ENCODE data around the gene PPP1R2C.

The PPP1R2C gene

GRCh38 chrX:42778096-42778495 is at the start of gene PPP1R2C:
Gene PPP1R2C (minus strand): TSS chrX:42778163. CDS start chrX:42778079, 84 bp downstream.
- DNase-seq = no peak

- DNase-seq = no peak
These were observed 47.2 kb upstream of the PPP1R2C start for GRCh38 chrX:42825201-42825600.

- no peak for DNase-seq
These were observed 46.6 kb upstream of the PPP1R2C start for GRCh38 chrX:42824541-42824940.

DNA sequence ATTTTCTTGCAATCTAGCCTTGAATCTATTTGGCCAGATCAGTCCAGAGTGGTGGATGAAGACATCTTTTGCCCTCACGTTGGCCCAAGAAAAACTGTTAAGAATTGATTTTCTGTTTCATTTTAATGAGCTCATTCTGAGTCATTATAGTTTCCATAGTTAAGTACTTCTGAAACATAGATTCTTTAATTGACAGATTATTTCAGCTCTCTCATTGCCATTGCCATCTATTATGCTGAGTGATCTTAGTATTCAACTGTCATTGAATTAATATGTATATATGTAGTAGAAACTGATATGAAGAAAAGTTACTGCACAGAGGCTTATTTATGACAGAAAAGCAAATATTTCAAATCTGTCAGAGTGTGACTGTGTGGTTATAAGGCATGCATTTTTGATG is 45.5 kb upstream of the PPP1R2C start:
- no peak for DNase-seq

DNA sequence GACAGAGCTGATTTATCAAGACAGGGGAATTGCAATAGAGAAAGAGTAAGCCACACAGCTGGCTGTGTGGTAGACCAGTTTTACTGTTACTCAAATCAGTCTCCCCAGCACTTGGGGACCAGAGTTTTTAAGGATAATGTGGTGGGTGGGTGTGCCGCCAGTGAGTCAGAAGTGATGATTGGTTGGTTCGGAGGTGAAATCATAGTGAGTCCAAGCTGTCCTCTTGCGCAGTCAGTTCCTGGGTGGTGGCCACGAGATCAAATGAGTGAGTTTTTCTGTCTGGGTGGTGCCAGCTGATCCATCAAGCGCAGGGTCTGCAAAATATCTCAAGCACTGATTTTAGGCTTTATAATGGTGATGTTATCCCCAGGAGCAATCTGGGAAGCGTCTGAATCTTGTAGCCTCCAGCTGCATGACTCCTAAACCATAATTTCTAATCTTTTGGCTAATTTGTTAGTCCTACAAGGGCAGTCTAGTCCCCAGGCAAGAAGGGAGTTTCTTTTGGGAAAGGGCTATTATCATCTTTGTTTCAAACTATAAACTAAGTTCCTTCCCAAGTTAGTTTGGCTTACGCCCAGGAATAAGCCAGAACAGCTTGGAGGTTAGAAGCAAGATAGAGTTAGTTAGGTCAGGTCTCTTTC is 44.0 kb upstream of the PPP1R2C start:
- DNase-seq = no peak

DNA sequence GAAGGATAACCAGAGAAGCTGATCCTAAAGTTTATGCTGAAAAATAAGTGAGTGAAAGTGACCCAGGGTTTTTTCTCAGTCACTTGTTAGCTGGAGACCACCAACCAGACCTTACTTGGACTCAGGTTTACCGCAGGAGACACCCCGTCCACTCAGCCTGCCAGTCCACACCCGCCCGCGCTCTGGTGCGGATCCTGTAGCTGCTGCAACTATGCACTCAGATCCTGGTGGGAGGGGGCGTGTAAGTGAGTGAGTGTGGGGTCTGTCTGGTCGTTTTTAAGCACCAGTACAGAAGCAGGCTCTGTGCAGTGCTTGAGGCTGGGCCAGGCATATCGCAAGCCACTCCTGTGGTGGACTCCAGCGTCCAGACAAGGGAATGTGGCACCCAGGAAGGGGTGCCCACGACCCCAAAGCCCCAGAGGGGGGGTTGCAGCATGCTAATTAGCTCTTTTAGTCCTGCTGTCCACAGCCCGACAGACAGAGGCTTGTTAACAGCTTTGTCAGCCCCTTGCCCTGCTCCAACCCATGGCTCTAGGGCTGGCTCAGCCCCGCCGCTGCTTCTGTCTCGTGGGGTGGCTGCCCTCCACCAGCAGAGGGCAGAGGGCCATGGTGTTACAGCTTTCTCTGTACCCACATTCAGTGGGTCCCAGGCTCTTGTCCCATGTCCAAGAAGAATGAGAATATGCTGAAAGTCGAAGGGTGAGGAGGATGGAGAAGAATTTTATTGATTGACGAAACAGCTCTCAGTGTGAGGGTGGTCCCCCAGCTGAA is 40.4 kb upstream of the PPP1R2C start:
- peak; percentile 3 for DNase-seq

- DNase-seq = no peak
These were observed 31.6 kb upstream of the PPP1R2C start for GRCh38 chrX:42809569-42809968.

GRCh38 chrX:42807393-42807792 is 29.4 kb upstream of the PPP1R2C start:
- no peak for DNase-seq

DNA sequence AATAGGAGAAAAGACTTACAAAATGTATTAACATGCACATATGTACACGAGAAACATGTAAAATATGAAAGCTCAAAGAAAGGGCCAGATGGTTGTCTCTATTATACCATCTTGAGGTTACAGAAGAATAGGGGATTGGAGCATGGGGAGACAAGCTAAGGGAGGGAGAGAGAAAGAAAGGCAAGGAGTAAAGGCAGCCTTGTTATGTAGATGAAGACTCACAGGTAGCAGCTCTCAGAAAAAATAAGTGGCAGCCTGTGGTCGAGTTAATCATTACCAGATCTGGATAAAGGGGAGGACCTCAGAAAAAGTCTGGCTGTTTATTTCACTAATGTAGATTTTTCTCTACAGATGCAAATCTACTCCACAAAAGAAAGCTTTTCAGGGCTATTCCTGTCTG is 26.6 kb upstream of the PPP1R2C start:
- no peak for DNase-seq

- DNase-seq = no peak
These were observed 25.4 kb upstream of the PPP1R2C start for GRCh38 chrX:42803320-42803719.

DNA sequence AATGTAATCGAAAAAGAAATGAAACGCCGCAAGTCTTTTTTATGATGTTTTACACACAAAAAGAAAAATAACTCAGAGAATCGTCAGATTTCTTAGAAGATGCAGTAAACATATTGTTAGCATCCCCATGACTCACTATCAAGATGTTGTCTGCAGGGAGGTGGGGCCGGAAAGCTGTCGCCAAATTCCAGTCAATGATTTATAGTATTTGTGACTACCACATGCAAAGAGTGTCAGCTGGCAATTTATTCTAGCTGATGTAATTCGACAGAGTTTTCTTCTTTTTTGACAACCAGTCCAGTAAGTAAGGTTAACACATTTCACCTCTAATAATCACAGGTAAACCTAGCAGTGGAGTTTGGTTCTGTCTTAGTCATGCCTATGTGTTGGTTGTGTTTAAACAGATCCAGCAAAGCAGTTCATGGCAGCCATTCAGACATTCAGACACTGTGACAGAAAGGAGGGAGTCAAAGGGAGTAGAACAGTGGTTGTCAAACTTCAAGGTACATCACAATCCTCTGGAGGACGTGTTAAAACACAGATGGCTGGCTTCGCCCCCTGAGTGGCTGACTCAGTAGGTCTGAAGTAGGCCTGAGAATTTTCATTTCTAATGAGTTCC is 19.8 kb upstream of the PPP1R2C start:
- DNase-seq = no peak

GRCh38 chrX:42783451-42783850 is 5.5 kb upstream of the PPP1R2C start:
- DNase-seq = no peak

GRCh38 chrX:42776195-42776594 is 1.8 kb downstream of the PPP1R2C start:
- no peak for DNase-seq

GRCh38 chrX:42772874-42773273 is 5.1 kb downstream of the PPP1R2C start:
- no peak for DNase-seq

DNA sequence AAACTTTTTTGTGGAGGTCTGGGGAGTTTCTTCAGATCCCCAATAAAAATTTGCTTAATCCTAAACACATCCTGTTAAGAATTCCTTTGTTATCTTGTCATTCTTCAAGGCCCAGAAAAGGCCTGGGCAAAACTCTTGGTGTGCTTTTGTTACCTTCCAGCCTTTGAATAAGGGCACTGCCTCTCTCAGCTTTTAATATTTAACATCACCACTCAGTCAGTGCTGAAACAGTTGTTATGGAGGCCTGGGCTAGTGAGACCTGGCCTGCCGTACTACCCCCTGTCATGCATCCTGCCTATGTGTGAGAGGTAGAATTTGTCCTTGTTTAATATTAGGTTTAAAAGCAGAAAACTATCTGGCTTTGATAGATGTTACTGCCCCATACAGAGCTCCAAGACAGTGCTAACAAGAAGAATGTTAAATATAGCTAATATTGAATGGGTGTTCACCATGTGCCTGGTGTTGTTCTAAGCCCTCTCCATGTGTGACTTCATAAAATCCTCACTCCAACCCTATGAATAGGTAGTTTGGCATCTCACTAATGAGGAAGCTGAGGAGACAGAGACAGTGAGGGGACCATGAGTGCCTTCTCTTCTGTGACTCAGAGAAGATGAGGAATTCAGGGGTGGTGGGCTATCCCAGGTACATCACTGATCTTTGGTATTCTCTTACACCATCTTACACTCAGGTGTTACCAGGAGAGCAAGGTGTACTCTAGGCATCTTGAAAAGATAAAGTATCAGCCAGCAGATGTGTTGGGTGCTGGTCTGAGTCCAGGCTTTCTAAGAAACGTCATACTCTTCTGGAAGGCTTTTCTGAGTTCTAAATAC is 6.2 kb downstream of the PPP1R2C start:
- DNase-seq = no peak

DNA sequence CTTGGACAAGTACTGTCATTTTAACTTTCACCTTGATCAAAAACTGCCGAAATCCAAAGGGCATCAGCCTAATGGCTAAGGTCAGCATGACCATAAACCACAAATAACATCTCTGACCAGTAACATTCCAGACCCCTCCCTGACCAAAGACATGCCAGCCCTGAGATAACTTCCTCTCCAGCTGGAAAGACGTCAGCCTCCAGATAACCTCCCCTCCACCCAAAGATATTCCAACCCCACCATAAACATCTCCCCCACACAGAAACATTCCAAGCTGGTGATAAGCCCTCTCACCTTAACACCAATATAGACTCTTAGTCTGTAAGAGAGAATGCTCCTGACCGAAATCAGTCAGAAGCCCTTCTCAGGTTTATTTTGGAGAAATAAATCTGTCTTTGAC is 7.4 kb downstream of the PPP1R2C start:
- no peak for DNase-seq

- DNase-seq = no peak
These were observed 18.1 kb downstream of the PPP1R2C start for GRCh38 chrX:42759881-42760280.

GRCh38 chrX:42755815-42756214 is 22.1 kb downstream of the PPP1R2C start:
- no peak for DNase-seq

- no peak for DNase-seq
These were observed 23.4 kb downstream of the PPP1R2C start for GRCh38 chrX:42754603-42755002.

GRCh38 chrX:42754115-42754514 is 23.8 kb downstream of the PPP1R2C start:
- DNase-seq = no peak

- no peak for DNase-seq
These were observed 25.2 kb downstream of the PPP1R2C start for GRCh38 chrX:42752730-42753129.

DNA sequence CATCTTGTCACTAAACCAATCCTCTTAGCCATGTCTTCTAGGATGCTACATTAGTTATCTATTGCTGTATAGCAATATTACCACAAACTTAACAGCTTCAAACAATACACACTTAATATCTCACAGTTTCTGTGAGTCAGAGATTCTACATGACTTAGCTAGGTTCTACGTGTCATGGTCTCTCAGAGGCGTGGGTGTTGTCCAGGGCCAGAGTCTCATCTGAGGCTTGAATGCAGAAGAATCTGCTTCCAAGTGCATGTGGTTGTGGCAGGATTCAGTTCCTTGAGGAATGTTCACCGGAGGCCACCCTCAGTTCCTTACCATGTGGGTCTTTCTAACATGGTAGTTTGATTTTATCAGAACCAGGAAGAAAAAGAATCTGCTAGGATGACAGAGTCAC is 26.4 kb downstream of the PPP1R2C start:
- no peak for DNase-seq
